Measurements from ENCODE around the gene CACNA2D4.

CACNA2D4 gene

DNA sequence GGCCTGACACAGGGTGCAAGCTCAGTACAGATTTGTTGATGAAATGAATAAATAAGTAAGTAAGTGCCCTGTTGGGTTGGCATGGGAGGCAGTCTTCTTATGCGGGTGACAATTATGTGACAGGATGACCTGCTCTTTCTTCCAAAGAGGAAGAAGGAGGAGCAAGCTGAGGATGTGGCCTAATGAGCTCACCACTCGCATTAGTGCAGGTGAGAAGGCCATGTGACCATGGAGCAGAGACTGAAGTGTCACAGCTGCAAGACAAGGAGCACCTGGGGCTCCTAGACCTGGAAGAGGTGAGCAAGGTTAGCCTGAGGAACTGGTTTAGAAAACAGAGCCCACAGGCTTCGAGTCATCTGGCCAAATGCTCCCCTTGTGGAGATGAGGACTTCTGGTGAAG is 63.2 kb downstream of the CACNA2D4 start:
- CTCF ChIA-PET, result interaction anchor here (1.2 kb wide), 1 partner anchor 18 kb away, joined by 3 read pairs; no protein-coding TSS in a partner anchor
- no peak for DNase-seq (ENCODE audit: extremely low spot score)
- TF ChIP-seq, protein P1, sequence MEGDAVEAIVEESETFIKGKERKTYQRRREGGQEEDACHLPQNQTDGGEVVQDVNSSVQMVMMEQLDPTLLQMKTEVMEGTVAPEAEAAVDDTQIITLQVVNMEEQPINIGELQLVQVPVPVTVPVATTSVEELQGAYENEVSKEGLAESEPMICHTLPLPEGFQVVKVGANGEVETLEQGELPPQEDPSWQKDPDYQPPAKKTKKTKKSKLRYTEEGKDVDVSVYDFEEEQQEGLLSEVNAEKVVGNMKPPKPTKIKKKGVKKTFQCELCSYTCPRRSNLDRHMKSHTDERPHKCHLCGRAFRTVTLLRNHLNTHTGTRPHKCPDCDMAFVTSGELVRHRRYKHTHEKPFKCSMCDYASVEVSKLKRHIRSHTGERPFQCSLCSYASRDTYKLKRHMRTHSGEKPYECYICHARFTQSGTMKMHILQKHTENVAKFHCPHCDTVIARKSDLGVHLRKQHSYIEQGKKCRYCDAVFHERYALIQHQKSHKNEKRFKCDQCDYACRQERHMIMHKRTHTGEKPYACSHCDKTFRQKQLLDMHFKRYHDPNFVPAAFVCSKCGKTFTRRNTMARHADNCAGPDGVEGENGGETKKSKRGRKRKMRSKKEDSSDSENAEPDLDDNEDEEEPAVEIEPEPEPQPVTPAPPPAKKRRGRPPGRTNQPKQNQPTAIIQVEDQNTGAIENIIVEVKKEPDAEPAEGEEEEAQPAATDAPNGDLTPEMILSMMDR (IDR thresholded peaks at IDR 0.05; ENCODE audit: control extremely low read depth, extremely low read depth, low read depth, missing control alignments), result no peak
- POLR2A ChIA-PET, result no interaction called here

DNA sequence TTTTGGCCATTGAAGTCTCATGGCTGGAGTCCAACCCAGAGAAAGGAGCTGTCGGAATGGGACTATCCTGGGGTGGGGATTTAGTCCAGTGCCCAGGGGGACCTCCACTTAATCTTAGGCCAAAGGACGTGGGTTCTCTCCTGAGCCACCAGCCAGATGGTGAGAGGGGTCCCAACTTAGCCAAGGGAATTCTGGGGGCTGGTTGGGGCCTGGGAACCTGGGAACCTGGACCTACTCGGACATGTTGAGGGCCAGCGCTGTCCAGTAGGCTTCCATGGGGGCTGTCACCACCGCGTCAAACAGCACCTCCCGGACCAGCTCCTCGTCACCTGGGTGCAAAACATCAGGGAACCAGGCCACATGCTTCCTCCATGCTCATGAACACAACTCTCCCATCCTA is 64.7 kb downstream of the CACNA2D4 start:
- ChIA-PET POLR2A (no interaction called here), CTCF (interaction anchor here (1.7 kb wide), 1 partner anchor 13 kb away, joined by 4 read pairs; no protein-coding TSS in a partner anchor)
- TF ChIP-seq, protein P1 (IDR thresholded peaks at IDR 0.05; ENCODE audit: control extremely low read depth, extremely low read depth, low read depth, missing control alignments), result no peak
- no peak for DNase-seq (ENCODE audit: extremely low spot score)

DNA sequence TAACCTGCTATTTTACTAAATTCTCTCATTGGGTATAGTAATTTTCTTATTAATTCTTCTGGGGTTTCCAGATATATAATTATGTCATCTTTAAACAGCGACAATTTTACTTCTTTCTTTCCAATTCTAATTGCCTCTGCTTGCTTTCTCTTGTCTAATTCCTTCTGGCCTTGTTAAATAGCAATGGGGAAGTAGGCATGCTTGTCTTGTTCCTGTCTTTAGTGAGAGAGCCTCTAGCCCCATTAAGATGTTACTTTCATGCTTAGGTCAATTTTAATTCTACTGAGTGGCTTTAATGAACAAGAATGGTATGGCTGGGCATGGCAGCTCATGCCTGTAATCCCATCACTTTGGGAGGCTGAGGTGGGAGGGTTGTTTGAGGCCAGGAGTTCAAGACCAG is 66.4 kb downstream of the CACNA2D4 start:
- TF ChIP-seq, protein P1 (IDR thresholded peaks at IDR 0.05; ENCODE audit: control extremely low read depth, extremely low read depth, low read depth, missing control alignments), result no peak
- POLR2A ChIA-PET, result no interaction called here
- CTCF ChIA-PET, result no interaction called here
- no peak for DNase-seq (ENCODE audit: extremely low spot score)

DNA sequence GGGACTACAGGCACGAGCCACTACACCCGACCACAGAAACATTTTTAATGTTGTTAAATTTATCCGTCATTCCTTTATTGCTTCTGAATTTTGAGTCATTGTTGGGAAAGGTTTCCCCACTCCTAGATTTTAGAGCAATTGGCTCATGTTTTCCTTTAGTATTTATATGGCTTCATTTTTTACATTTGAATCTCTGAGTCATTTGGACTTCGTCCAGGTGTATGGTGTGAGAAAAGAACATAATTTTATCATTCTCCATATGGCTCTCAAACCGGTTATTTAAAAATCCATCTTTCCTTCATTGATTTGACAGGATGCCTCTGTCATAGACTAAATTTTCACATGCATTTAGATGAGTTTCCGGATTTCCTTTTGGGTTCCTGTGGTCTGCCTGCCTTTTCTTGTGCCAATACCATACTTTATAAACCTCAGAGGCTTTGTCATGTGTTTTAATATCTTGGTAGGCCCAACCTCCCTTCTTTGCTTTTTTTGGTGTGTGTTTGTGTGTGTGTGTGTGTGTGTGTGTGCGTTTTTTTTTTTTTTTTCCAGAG is 67.2 kb downstream of the CACNA2D4 start:
- TF ChIP-seq, protein P1 (IDR thresholded peaks at IDR 0.05; ENCODE audit: control extremely low read depth, extremely low read depth, low read depth, missing control alignments), result no peak
- CTCF ChIA-PET, result no interaction called here
- DNase-seq (ENCODE audit: extremely low spot score), result no peak
- POLR2A ChIA-PET, result no interaction called here

DNA sequence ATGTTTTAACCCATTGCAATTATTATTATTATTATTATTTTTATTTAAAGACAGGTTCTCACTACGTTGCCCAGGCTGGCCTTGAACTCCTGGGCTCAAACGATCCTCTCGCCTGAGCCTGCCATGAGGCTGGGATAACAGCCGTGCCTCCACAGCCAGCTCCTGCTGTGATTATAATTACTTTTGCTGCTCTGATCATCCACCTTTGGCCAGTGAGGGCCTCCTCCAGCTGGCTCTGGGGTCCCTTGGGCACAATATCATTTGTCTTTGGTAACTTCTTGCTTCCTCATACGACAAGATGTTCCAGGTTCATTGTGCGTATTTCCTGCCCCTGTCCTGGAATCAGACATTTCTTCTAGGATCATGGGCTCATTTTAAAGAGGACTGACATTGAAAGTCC is 69.7 kb downstream of the CACNA2D4 start:
- TF ChIP-seq, protein P1 (IDR thresholded peaks at IDR 0.05; ENCODE audit: control extremely low read depth, extremely low read depth, low read depth, missing control alignments), result no peak
- CTCF ChIA-PET, result no interaction called here
- DNase-seq (ENCODE audit: extremely low spot score), result no peak
- POLR2A ChIA-PET, result no interaction called here

DNA sequence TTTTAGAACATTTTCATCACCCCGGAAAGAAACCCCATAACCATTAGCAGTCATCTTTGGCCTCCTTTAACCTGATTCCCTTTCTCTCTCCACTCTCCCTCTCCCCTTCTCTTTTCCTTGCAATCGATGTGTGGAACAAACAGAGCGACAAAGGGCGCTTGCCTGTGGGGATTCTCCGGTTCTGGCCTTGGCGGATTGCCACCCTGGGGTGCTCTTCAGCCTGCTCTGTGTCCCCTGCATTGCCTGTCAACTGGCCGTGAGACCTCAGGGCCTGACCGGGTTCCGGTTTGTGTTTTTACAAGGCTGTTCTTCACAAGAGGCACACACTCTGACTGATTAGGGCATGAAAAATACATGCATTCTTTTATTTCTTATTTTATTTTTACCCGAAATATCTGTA is 70.3 kb downstream of the CACNA2D4 start:
- TF ChIP-seq, protein P1 (IDR thresholded peaks at IDR 0.05; ENCODE audit: control extremely low read depth, extremely low read depth, low read depth, missing control alignments), result no peak
- ChIA-PET CTCF (no interaction called here), POLR2A (no interaction called here)
- DNase-seq (ENCODE audit: extremely low spot score), result no peak

DNA sequence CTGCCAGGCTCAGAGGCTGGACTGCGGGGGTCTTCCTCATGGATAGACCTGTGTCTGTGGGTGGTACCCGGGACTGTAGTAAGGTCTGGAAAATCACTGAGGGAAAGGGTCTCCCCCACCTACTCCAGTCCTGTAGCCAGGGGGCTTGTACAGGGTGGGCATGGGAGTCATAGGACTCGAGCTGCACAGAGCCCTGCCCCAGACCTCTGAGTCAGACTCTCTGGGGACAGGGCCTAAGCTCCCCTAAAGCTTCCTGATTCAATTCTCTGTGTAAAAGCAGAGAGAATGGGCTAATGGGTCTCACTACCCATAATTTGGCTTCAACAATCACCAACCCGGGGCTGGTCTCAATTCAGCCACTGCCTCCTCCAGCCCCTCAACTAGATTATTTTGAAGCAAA is 71.0 kb downstream of the CACNA2D4 start:
- no peak for DNase-seq (ENCODE audit: extremely low spot score)
- CTCF ChIA-PET, result no interaction called here
- POLR2A ChIA-PET, result no interaction called here
- TF ChIP-seq, protein P1 (IDR thresholded peaks at IDR 0.05; ENCODE audit: control extremely low read depth, extremely low read depth, low read depth, missing control alignments), result no peak
